Progenitor cell of endocrine pancreas (in vitro differentiated cells): ENCODE data around the gene KIAA0319L. TPM values are rescaled to one million over a fixed set of nuclear protein-coding genes. Genes with fewer than 3 reads are reported as not detected.

Experiments used
- DNase-seq: peaks from one replicate; pipeline ENCODE4 v3.0.0; 2021; ENCODE audit warnings: low spot score; ENCODE audit not compliant: unreplicated experiment
- H3K27ac Mint-ChIP-seq: 2 replicates; pipeline ENCODE4 v1.8.0; 2021; ENCODE audit warnings: mild to moderate bottlenecking, moderate library complexity, mixed read lengths
- H3K27me3 Mint-ChIP-seq: 2 replicates; pipeline ENCODE4 v1.8.0; 2021; ENCODE audit warnings: mixed read lengths
- H3K36me3 Mint-ChIP-seq: 2 replicates; pipeline ENCODE4 v1.8.0; 2022; ENCODE audit warnings: mixed read lengths; ENCODE audit not compliant: insufficient read depth
- H3K4me1 Mint-ChIP-seq: 2 replicates; pipeline ENCODE4 v1.8.0; 2021; ENCODE audit warnings: low read depth, mixed read lengths
- H3K4me3 Mint-ChIP-seq: 2 replicates; pipeline ENCODE4 v1.8.0; 2021; ENCODE audit warnings: low read depth, mild to moderate bottlenecking, moderate library complexity, mixed read lengths
- H3K9me3 Mint-ChIP-seq: 2 replicates; pipeline ENCODE4 v1.8.0; 2021; ENCODE audit warnings: low read depth, mixed read lengths
- CTCF ChIP-seq: fragments of 200-600 bp; sonication (generic); IDR thresholded peaks from one replicate; pipeline ENCODE4 v1.5.0; 2021; ENCODE audit warnings: antibody characterized with exemption, mild to moderate bottlenecking; ENCODE audit not compliant: unreplicated experiment
- total RNA-seq: library from RNA; stranded (reverse); gene quantifications from 2 replicates; pipeline ENCODE4 v1.2.1, GENCODE V29; 2021

KIAA0319L gene
- total RNA-seq, 1 donor from 2014 or later: 70.0 TPM

GRCh38 chr1:35519432-35519831 is 37.8 kb downstream of the KIAA0319L start:
- Mint-ChIP-seq H3K27me3 (no peaks in the 10 kb centered on the region), H3K4me1 (peaks cover 19% of the 10 kb centered on the region), H3K36me3 (peaks cover 46% of the 10 kb centered on the region), H3K27ac (peak overlapping the region; percentile 1), H3K4me3 (no peak overlapping the region), H3K9me3 (peaks cover 46% of the 10 kb centered on the region)
- no peak for DNase-seq
- no peak for TF ChIP-seq CTCF

DNA sequence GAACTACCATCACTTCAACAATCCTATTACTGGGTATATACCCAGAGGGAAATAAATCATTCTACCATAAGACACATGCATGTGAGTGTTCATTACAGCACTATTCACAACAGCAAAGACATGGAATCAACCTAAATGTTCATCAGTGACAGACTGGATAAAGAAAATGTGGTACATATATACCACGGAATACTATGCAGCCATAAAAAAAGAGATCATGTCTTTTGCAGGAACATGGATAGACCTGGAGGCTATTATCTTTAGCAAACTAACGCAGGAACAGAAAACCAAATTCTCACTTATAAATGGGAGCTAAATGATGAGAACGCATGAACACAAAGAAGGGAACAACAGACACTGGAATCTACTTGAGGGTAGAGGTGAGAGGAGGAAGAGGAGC is 39.0 kb downstream of the KIAA0319L start:
- Mint-ChIP-seq H3K27ac (no peak overlapping the region), H3K9me3 (peaks cover 43% of the 10 kb centered on the region), H3K27me3 (no peaks in the 10 kb centered on the region), H3K4me3 (no peak overlapping the region), H3K36me3 (peaks cover 42% of the 10 kb centered on the region), H3K4me1 (peaks cover 7% of the 10 kb centered on the region)
- TF ChIP-seq CTCF: no peak
- DNase-seq: no peak

GRCh38 chr1:35511305-35511704 is 45.9 kb downstream of the KIAA0319L start:
- Mint-ChIP-seq H3K9me3 (peaks cover 25% of the 10 kb centered on the region), H3K27ac (no peak overlapping the region), H3K36me3 (peaks cover 28% of the 10 kb centered on the region), H3K4me1 (peaks cover 23% of the 10 kb centered on the region), H3K4me3 (no peak overlapping the region), H3K27me3 (no peaks in the 10 kb centered on the region)
- DNase-seq: no peak
- TF ChIP-seq CTCF: no peak

DNA sequence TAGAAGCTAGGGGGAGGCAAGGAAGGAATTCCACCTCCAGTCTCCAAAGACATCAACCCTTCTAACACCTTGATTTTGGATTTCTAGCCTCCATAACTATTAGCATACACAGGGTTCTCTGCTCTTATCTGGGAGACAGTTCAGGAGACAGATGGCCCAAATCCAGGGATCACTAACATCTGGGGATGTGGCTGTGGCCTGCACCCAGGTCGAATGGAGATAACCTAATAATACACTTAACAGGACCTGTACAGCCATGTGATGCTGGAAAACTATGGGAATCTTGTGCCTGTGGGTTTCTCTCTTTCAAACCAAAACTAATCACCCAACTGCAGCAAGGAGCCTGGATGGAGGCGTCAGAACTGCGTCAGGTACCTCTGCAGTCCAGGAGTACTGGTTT is 47.6 kb downstream of the KIAA0319L start:
- DNase-seq: no peak
- peaks cover 10% of the 10 kb centered on the region for H3K9me3 Mint-ChIP-seq
- H3K4me3 Mint-ChIP-seq: no peak overlapping the region
- H3K4me1 Mint-ChIP-seq: peaks cover 23% of the 10 kb centered on the region
- H3K27ac Mint-ChIP-seq: peak overlapping the region; percentile 11
- no peaks in the 10 kb centered on the region for H3K27me3 Mint-ChIP-seq
- no peak for TF ChIP-seq CTCF
- peaks cover 16% of the 10 kb centered on the region for H3K36me3 Mint-ChIP-seq

GRCh38 chr1:35507947-35508346 is 49.3 kb downstream of the KIAA0319L start:
- Mint-ChIP-seq H3K4me3 (no peak overlapping the region), H3K27me3 (no peaks in the 10 kb centered on the region), H3K36me3 (peaks cover 14% of the 10 kb centered on the region), H3K27ac (no peak overlapping the region), H3K9me3 (peaks cover 6% of the 10 kb centered on the region), H3K4me1 (peaks cover 23% of the 10 kb centered on the region)
- DNase-seq: no peak
- TF ChIP-seq CTCF: no peak
